HFF-Myc (cell line): Measurements from ENCODE around the gene ALDH16A1.
"Not testable (repeated sequence)": the region's sequence is repeated elsewhere in the genome, so short reads cannot be mapped to it uniquely, and the experiment has no call there.

Source experiments
- DNase-seq: peaks from one replicate; pipeline ENCODE4 v3.0.0-alpha.2; 2011; ENCODE audit warnings: low read depth; ENCODE audit errors: extremely low read depth
- H3K4me3 ChIP-seq: replicated peaks from 2 replicates; pipeline ENCODE4 v1.5.1; 2011; ENCODE audit warnings: low read depth, mild to moderate bottlenecking, control low read depth, low read length
- CTCF ChIP-seq: IDR thresholded peaks from 2 replicates; pipeline ENCODE4 v1.5.1; 2012; ENCODE audit warnings: mild to moderate bottlenecking, low read depth, low read length, control low read depth; ENCODE audit errors: missing control alignments

Gene ALDH16A1

GRCh38 chr19:49472936-49473335, 19.9 kb downstream of the ALDH16A1 start:
- TF ChIP-seq CTCF: no peak
- no peak for DNase-seq
- no peak overlapping the region for H3K4me3 ChIP-seq

- DNase-seq: not testable (repeated sequence)
- peak overlapping the region; percentile 61 for H3K4me3 ChIP-seq
Observed at GRCh38 chr19:49473501-49473867, 20.5 kb downstream of the ALDH16A1 start.

DNA sequence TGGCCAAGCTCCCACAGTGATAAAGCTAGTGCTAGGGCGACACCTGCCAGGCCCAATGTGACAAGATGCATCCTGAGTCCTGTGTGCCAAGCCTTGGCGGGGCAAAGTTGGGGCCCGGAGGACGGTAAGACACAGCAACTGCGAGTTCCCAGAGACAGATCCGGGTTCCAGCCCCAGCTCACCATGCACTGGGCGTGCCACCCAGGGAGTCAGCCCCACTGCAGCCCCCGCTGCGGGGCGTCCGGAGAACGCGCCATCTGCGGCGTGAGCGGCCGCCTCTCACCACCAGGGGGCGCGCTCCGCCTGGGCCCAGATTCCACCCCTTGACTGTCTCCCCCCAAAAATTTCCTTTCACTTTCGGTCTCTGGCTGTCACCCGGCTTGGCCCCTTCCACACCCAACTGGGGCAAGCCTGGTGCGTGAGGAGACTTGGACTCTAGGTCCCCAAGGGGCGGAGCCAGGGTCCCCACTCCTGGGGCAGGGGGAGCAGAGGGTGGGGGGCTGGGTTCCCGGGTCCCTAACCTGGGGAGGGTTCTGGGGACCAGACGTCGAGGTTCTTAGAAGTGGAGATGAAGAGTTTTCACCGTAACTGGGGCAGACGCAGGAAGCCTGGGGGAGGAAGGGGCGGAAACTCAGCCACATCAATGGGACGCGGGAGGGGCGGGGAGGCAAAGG, 21.0 kb downstream of the ALDH16A1 start, which contains the start of gene FLT3LG:
TSS of gene FLT3LG (plus strand) at position 348 of the 674 bp plus-strand sequence. CDS start 425 bp downstream, outside the sequence.
- peak; percentile 98 for TF ChIP-seq CTCF
- DNase-seq: no peak
- peak within 1 kb of the TSS; percentile 61 for H3K4me3 ChIP-seq

DNA sequence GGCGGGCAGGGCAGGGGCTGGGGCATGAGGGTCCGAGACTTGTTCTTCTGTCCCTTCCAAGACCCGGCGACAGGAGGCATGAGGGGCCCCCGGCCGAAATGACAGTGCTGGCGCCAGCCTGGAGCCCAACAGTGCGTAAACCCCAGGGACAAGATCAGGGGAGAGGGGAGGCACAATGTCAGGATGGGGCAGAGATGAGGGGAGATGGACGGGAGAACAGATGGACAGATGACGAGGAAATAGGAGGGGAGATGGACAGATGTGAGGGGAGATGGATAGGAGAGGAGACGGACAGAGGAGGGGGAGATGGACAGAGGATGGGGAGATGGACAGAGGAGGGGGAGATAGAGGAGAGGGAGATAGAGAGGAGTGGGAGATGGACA, 21.5 kb downstream of the ALDH16A1 start:
- DNase-seq: no peak
- peak overlapping the region; percentile 61 for H3K4me3 ChIP-seq
- TF ChIP-seq CTCF: no peak

- no peak for DNase-seq
- no peak overlapping the region for H3K4me3 ChIP-seq
Observed at GRCh38 chr19:49475191-49475917, 22.3 kb downstream of the ALDH16A1 start.

DNA sequence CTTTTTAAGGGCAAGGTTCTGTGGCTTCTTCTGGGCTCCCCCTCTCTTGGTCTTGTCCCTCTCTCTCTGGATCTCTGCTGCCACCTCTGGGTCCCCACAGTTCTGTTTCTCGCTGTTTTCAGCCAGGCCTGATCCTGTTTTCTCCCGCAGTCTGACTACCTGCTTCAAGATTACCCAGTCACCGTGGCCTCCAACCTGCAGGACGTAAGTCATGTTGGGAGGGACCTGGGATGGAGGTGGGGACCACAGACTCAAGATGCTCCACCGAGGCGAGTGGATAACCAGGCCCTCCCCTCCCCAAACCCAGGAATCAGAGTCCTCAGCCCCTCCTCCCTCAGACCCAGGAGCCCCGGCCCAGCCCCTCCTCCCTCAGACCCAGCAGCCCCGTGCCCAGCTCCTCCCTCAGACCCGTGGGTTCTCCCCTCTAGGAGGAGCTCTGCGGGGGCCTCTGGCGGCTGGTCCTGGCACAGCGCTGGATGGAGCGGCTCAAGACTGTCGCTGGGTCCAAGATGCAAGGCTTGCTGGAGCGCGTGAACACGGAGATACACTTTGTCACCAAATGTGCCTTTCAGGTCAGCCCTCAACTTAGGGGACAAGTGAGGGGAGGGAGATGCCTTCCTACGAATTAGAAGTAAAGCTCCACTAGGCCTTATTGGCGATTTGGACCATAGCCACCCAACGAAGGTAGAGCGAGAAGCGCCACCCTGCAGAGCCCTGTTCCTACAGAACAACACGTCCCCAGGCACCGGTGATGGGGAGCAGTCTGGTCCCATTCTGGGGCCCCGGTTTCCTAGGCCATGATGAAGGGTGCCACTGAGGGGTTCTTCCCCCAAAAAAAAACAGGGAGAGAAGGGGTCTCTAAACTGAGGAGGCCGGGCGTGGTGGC, 23.2 kb downstream of the ALDH16A1 start:
- no peak overlapping the region for H3K4me3 ChIP-seq
- peak; percentile 65 for TF ChIP-seq CTCF
- no peak for DNase-seq

More at GRCh38 chr19:49475191-49475917, 22.3 kb downstream of the ALDH16A1 start:
- TF ChIP-seq CTCF: no peak

DNA sequence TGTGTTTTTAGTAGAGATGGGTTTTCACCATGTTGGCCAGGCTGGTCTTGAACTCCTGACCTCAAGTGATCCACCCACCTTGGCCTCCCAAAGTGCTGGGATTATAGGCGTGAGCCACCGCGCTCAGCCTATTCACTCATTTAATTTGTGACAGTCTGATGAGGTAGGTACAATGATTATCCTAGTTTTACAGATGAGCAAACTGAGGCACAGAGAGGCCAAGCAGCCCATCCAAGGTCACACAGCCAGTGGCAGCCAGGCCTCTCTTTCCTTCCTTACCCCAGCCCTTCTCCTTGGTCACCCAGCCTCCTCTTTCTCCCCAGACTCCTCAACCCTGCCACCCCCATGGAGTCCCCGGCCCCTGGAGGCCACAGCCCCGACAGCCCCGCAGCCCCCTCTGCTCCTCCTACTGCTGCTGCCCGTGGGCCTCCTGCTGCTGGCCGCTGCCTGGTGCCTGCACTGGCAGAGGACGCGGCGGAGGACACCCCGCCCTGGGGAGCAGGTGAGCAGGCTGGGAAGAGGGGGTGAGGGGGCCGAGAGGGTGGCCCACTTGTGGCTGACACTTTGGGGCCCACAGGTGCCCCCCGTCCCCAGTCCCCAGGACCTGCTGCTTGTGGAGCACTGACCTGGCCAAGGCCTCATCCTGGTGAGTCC, 27.1 kb downstream of the ALDH16A1 start:
- TF ChIP-seq CTCF: no peak
- no peak for DNase-seq
- no peak overlapping the region for H3K4me3 ChIP-seq
